K562 (cell line): ENCODE data around the gene POU3F1. TPM values are rescaled to one million over a fixed set of nuclear protein-coding genes. Genes with fewer than 3 reads are reported as not detected.

Experiments used
- ATAC-seq: fragments of 200-7000 bp; cut with Tn5 transposase; 3 replicates; pipeline ENCODE4 v1.9.1; 2020; ENCODE audit warnings: moderate library complexity
- BruUV-seq: library from RNA; stranded (reverse); fragments of 400-500 nt; replicated peaks from 2 replicates; lab custom pipeline; 2021; lab: Mats Ljungman, UMichigan
- CTCF ChIA-PET: fragments of 300-600 bp; formaldehyde crosslinking; extraction: SDS; loops from one replicate; lab custom pipeline; 2021; ENCODE audit warnings: low intra/inter-chr PET ratio; lab: Yijun Ruan, JAX
- POLR2A ChIA-PET: fragments of 300-600, 350-650 bp; sonication (Branson Sonifier 250); formaldehyde crosslinking; extraction: SDS; loops from one replicate; lab custom pipeline; 2021; ENCODE audit warnings: antibody characterized with exemption, inconsistent platforms; lab: Yijun Ruan, JAX
- DNase-seq, 4 experiments: peaks; one replicate each; pipeline versions ENCODE4 v3.0.0 to v3.0.0-alpha.2; 2011 to 2018; ENCODE audit warnings: low spot score in 3 of 4, mixed read lengths in 3 of 4; ENCODE audit errors: extremely low read depth in 1 of 4
- FAIRE-seq: peaks from 2 replicates; lab custom pipeline; 2011; peaks lifted over from hg19 to GRCh38; lab: Jason Lieb, UNC
- H2AFZ ChIP-seq: 2 replicates; pipeline ENCODE4 v1.6.0; 2011; ENCODE audit warnings: low read depth, low read length, control low read depth, inconsistent platforms
- H3K27ac ChIP-seq: fragments of 200-600 bp; 3 replicates; pipeline ENCODE4 v1.8.0; 2011; ENCODE audit warnings: low read depth, mild to moderate bottlenecking, control low read depth, inconsistent platforms, low read length, moderate library complexity, mixed read lengths; ENCODE audit errors: extremely low read depth
- H3K27me3 ChIP-seq, 2 experiments: fragments of 300-600 bp in 1 of 2; 2 replicates in 1 of 2; 3 replicates in 1 of 2; pipeline versions ENCODE4 v1.6.0 to v1.8.0; 2011; ENCODE audit warnings: inconsistent platforms in 2 of 2, low read length in 2 of 2, mild to moderate bottlenecking in 1 of 2, mixed read lengths in 1 of 2, moderate library complexity in 1 of 2; ENCODE audit not compliant: control insufficient read depth in 2 of 2, insufficient read depth in 2 of 2
- H3K36me3 ChIP-seq: fragments of 300-600 bp; 3 replicates; pipeline ENCODE4 v1.8.0; 2011; ENCODE audit warnings: mild to moderate bottlenecking, low read length, inconsistent platforms; ENCODE audit not compliant: control insufficient read depth, insufficient read depth
- H3K4me1 ChIP-seq, 2 experiments: fragments of 200-600 bp in 1 of 2; replicated peaks in 1 of 2; 2 replicates in 1 of 2; 3 replicates in 1 of 2; pipeline versions ENCODE4 v1.5.1 to v1.8.0; 2011; ENCODE audit warnings: inconsistent platforms in 2 of 2, low read length in 2 of 2, mild to moderate bottlenecking in 1 of 2, mixed read lengths in 1 of 2, moderate library complexity in 1 of 2; ENCODE audit not compliant: control insufficient read depth in 2 of 2, insufficient read depth in 2 of 2
- H3K4me2 ChIP-seq: 2 replicates; pipeline ENCODE4 v1.6.1; 2011; ENCODE audit warnings: low read length, control low read depth, inconsistent platforms, mixed read lengths; ENCODE audit not compliant: insufficient read depth
- H3K4me3 ChIP-seq: fragments of 200-600 bp; sonication (generic), shearing (Covaris generic); 2 replicates; pipeline ENCODE4 v1.5.1; 2016; ENCODE audit warnings: control low read depth, inconsistent platforms
- H3K79me2 ChIP-seq: fragments of 200-600 bp; 3 replicates; pipeline ENCODE4 v1.8.0; 2011; ENCODE audit warnings: low read length, inconsistent platforms; ENCODE audit not compliant: control insufficient read depth, insufficient read depth
- H3K9ac ChIP-seq, 2 experiments: 2 replicates each; pipeline versions ENCODE4 v1.6.0 to v1.6.1; 2011; ENCODE audit warnings: low read depth in 2 of 2, low read length in 2 of 2, control low read depth in 1 of 2, inconsistent platforms in 1 of 2, mild to moderate bottlenecking in 1 of 2, mixed read lengths in 1 of 2; ENCODE audit not compliant: insufficient read depth in 1 of 2
- H3K9me1 ChIP-seq: one replicate; pipeline ENCODE4 v1.6.0; 2011; ENCODE audit warnings: inconsistent platforms, mild to moderate bottlenecking, low read length, moderate library complexity; ENCODE audit not compliant: control insufficient read depth, insufficient read depth
- H3K9me3 ChIP-seq: replicated peaks from 2 replicates; pipeline ENCODE4 v1.5.1; 2011; ENCODE audit warnings: low read depth, low read length, inconsistent platforms; ENCODE audit not compliant: control insufficient read depth, insufficient read depth
- H4K20me1 ChIP-seq: replicated peaks from 2 replicates; pipeline ENCODE4 v1.6.1; 2011; ENCODE audit warnings: low read length, inconsistent platforms, mixed read lengths; ENCODE audit not compliant: control insufficient read depth, insufficient read depth
- ASH1L ChIP-seq: fragments of 450-650 bp; IDR thresholded peaks from 2 replicates; pipeline ENCODE4 v1.6.1; 2018; ENCODE audit warnings: borderline replicate concordance, mild to moderate bottlenecking, low read depth; ENCODE audit not compliant: partially characterized antibody
- HMG20A ChIP-seq: fragments of 450-650 bp; formaldehyde crosslinking; conservative IDR thresholded peaks from 2 replicates; pipeline ENCODE4 v1.4.0; 2020; ENCODE audit warnings: mild to moderate bottlenecking, mixed read lengths
- MAFF ChIP-seq: IDR thresholded peaks from 2 replicates; pipeline ENCODE4 v1.6.1; 2012; ENCODE audit warnings: low read length, improper control_type of control experiment
- MCM2 ChIP-seq: fragments of 450-650 bp; IDR thresholded peaks from 2 replicates; pipeline ENCODE4 v1.6.1; 2017; ENCODE audit warnings: low read depth, mild to moderate bottlenecking
- NRF1 ChIP-seq, 2 experiments: fragments of 450-650 bp; IDR thresholded peaks in 1 of 2; conservative IDR thresholded peaks in 1 of 2; 2 replicates each; pipeline ENCODE4 v1.6.1; 2014; ENCODE audit warnings: mild to moderate bottlenecking in 2 of 2
- RBM34 ChIP-seq: fragments of 200-400 bp; formaldehyde crosslinking; IDR thresholded peaks from 2 replicates; pipeline ENCODE4 v1.6.1; 2018; ENCODE audit warnings: low read length, borderline replicate concordance; ENCODE audit not compliant: insufficient read depth
- SREBF2 ChIP-seq: sonication (generic); formaldehyde crosslinking; IDR thresholded peaks from 2 replicates; pipeline ENCODE4 v1.4.0; 2020; ENCODE audit warnings: mild to moderate bottlenecking, missing genetic modification reagents
- ZNF282 ChIP-seq: sonication (generic); formaldehyde crosslinking; IDR thresholded peaks from 2 replicates; pipeline ENCODE4 v1.8.1; 2023; ENCODE audit warnings: missing genetic modification reagents
- ZNF347 ChIP-seq: fragments of 450-650 bp; formaldehyde crosslinking; IDR thresholded peaks from 2 replicates; pipeline ENCODE4 v1.4.0; 2020; ENCODE audit warnings: low read depth, mild to moderate bottlenecking, moderate library complexity
- WGBS: fragments of 100-300 bp; shearing (Covaris generic); methylation state at CpG from one replicate; pipeline ENCODE4 v1.1.6; 2016; ENCODE audit warnings: low coverage, mixed read lengths; ENCODE audit not compliant: insufficient coverage; ENCODE audit errors: missing lambda C conversion rate; 5-methylcytosine and 5-hydroxymethylcytosine counted together
- in situ Hi-C: fragments of 300-500 bp; cut with MboI; formaldehyde crosslinking; loops from 4 replicates; pipeline ENCODE4 v1.15.0; 2018; ENCODE audit warnings: inconsistent platforms, mixed read lengths
- intact Hi-C: fragments of 100-400 bp; cut with micrococcal nuclease; formaldehyde crosslinking; loops from 2 replicates; pipeline ENCODE4 v1.14.2; 2022
- polyA plus RNA-seq, 8 experiments: library from polyadenylated mRNA; depleted of rRNA in 4 of 8; stranded (reverse) in 5 of 8; unstranded in 3 of 8; fragments of >200 nt; fragmentation: Nextera tagmentation in 2 of 8; fragmentation: Illumina TruSeq in 1 of 8; extraction: Ambion mirVana in 2 of 8; extraction: Trizol in 1 of 8; gene quantifications; 2 replicates each; pipeline versions ENCODE4 v1.2.1 to v1.2.3, GENCODE V29; 2011 to 2014; ENCODE audit warnings: inconsistent platforms in 1 of 8, missing spikeins in 1 of 8
- total RNA-seq, 7 experiments: library from RNA; depleted of rRNA in 6 of 7; stranded (reverse); fragments of >200 nt in 6 of 7; fragmentation: Illumina TruSeq in 2 of 7; extraction: Trizol in 2 of 7; gene quantifications; 2 replicates each; pipeline versions ENCODE4 v1.2.1 to v1.2.3, GENCODE V29; 2011 to 2021; ENCODE audit warnings: low replicate concordance in 1 of 7

POU3F1 gene
- total and polyA plus RNA-seq, 9 of the 15 experiments (the other 6 are each of a cell fraction or from before 2014, with no cell fraction given), result 0.09 TPM; not detected in 8

GRCh38 chr1:38052750-38053415, 6.3 kb upstream of the POU3F1 start:
- BruUV-seq, result no TSS peak
- H3K9me1 ChIP-seq, result no peaks in the 10 kb centered on the region
- no peak for TF ChIP-seq MCM2
- no peak for TF ChIP-seq SREBF2 (CRISPR knock-in tag)
- TF ChIP-seq MAFF, result no peak
- TF ChIP-seq ASH1L, result no peak
- no peak for TF ChIP-seq NRF1 (conservative IDR thresholded peaks at IDR 0.05 in 1 of 2, IDR thresholded peaks at IDR 0.05 in 1 of 2)
- TF ChIP-seq RBM34, result no peak
- no peak for TF ChIP-seq ZNF282 (CRISPR knock-in tag)
- no peak for TF ChIP-seq HMG20A (CRISPR knock-in tag)
- TF ChIP-seq ZNF347 (CRISPR knock-in tag), result no peak
- CTCF ChIA-PET, result interaction anchor here (0.6 kb wide), 1 partner anchor 1039 kb away, joined by 3 read pairs; no protein-coding TSS in a partner anchor
- POLR2A ChIA-PET, result interaction anchor here (0.5 to 2.0 kb wide), 10 partner anchors 10 to 1196 kb away, joined by 3 to 10 read pairs (median 4); partner anchors contain the start of gene UTP11
- peak in 3 of 4 experiments; percentile 45 to 48 (median 47) for DNase-seq
- H3K4me2 ChIP-seq, result no peak overlapping the region
- H2AFZ ChIP-seq, result no peak overlapping the region
- H3K79me2 ChIP-seq, result no peaks in the 10 kb centered on the region
- H3K9ac ChIP-seq, result no peak overlapping the region
- intact Hi-C loops (no loop called here), in situ Hi-C loops (no loop called here)
- peaks cover 8% of the 10 kb centered on the region for H4K20me1 ChIP-seq
- no peaks in the 10 kb centered on the region for H3K9me3 ChIP-seq
- FAIRE-seq, result peak; percentile 73
- H3K27me3 ChIP-seq, result peaks cover 6 to 30% of the 10 kb centered on the region in 2 experiments; a peak in 4 of 5 replicates
- WGBS, result 10% methylated on average over 3 of the region's 3 CpGs
- no peak overlapping the region for H3K27ac ChIP-seq
- ATAC-seq, result peak; percentile 81
- H3K4me1 ChIP-seq, result peaks cover 0 to 5% of the 10 kb centered on the region in 2 experiments; a peak in 3 of 5 replicates
- no peak overlapping the region for H3K4me3 ChIP-seq
- no peaks in the 10 kb centered on the region for H3K36me3 ChIP-seq
